GM19463 (cell line): Measurements from ENCODE around the gene TPRN.

Experiments
- ATAC-seq: cut with Tn5 transposase; IDR thresholded peaks from one replicate; pipeline ENCODE4 v1.9.1; 2021; ENCODE audit warnings: mild to moderate bottlenecking, moderate library complexity; ENCODE audit not compliant: unreplicated experiment

Gene TPRN

DNA sequence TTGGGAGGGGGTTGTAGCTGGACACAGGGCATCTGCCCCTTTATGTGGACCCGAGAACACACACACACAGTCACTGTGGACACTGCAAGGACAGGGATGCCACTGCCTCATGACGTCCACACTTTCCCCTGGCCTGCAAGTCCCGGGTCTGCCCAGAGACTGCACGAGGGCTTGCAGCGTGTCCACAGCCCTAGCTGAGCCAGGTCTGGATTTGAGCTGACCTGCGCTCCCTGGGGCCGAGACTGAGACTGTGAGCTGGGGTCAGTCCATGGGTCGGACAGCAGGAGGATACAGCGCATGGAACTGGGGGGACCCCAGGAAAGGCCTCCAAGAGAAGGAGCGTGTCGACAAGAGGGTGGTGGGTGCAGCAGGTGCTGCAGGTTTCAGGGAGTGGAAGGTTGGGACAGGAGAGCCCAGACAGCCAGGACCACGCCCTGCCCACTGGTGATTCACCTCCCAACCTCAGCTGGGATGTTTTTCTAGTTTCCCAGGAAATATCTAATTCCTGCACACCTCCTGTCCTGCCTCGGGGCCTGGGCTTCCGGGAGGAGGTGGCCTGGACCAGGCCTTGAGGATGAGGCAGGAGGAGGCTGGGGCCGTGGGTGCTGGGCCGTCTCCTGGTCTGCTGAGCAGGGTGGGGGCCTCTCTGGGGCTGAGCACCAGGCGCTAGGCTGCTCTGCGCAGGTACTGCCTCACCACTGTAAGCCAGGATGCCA lies 26.0 kb upstream of the TPRN start:
- no peak for ATAC-seq

DNA sequence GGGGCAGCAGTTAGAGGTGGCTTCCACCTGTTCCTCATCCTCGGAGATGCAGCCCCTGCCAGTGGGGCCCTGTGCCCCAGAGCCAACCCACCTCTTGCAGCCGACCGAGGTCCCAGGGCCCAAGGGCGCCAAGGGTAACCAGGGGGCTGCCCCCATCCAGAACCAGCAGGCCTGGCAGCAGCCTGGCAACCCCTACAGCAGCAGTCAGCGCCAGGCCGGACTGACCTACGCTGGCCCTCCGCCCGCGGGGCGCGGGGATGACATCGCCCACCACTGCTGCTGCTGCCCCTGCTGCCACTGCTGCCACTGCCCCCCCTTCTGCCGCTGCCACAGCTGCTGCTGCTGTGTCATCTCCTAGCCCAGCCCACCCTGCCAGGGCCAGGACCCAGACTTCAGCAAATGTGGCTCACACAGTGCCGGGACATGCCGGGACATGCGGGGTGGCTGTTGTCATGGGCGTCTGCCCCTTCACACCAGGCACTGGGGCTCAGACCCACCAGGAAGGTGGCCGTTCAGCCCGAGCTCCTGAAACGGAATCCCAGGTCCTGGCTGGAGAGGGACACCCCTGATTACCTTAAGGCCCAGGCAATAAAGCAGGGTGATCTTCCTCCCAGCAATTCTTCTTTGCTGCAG lies 25.3 kb upstream of the TPRN start:
- no peak for ATAC-seq

DNA sequence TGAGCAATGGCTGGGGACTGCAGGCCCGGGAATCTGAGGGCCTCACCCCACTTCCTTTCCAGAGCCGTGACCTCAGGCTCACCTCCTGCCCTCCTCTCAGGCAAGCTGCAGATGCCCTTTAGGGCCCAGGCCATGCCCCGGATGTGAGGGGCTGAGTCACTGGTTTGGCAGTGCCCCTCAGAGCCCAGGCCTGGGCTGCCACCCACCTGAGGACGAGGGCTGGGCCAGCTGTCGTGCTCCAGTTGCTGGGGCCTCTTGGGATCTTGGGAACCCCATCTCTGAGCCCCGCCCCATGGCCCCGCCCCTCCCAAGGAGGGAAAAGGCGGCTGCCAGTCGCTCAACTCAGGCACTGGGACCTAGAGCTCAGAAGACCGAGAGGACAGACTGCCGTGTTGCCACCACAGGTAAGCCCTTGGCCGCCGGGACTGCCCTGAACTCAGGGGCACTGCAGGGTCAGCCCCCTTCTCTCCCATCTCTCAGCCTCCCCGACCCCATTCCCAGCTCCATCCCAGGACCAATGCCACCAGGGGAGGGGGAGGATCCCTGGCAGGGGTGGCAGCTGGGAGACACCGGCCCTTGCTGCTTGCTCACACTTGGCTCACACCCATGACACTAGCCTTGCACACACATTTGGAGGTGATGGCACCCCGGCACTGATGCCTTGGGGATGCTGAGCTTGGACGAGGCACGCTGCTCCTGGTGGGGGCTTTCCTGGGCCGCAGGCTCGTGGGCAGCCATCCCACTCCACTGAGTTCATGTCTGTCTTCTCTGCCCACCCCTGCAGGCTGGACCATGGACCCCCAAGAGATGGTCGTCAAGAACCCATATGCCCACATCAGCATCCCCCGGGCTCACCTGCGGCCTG lies 24.5 kb upstream of the TPRN start, which contains the start of gene CYSRT1:
TSS of gene CYSRT1 (plus strand) at position 345 of the 865 bp plus-strand sequence. CDS start at position 793, 448 bp downstream.
- no peak for ATAC-seq

GRCh38 chr9:137223078-137223970 lies 22.8 kb upstream of the TPRN start:
- ATAC-seq = peak; percentile 65

- no peak for ATAC-seq
These were observed 21.9 kb upstream of the TPRN start, which contains the start of gene RNF208 for GRCh38 chr9:137222190-137223077. Gene RNF208 (minus strand): TSS chr9:137222240. CDS start chr9:137221212, 1,028 bp downstream.

DNA sequence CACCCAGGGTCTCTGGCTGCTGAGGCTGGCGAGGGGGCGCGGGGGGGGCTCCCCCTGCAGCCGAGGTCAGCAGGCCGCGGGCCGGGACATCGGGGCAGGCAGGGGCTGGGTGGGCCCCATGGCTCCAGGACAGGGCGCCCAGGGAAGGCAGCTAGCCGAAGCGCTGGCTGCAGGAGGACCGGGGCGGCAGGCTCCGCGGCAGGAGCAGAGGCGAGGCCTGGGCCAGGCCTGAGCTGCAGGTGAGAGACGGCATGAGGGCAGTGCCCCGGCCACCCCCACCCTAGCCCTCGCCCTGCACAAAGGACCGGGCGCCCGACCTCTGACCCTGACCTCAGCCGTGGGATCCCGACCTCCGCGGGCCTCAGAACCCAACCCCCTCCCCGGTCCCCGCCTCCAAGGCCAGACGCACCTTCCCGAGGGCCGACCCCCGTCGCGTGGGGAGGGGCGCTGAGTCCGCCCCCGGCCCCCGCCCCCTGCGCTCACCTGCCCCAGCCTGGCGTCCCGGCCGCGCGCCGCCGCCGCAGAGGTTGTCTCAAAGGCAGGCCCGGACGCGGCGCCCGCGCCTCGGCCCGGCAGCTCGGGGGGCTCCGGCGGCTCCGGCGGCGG lies 21.1 kb upstream of the TPRN start:
- no peak for ATAC-seq

GRCh38 chr9:137221095-137221505 lies 20.6 kb upstream of the TPRN start:
- no peak for ATAC-seq

GRCh38 chr9:137220317-137221094 lies 20.0 kb upstream of the TPRN start:
- no peak for ATAC-seq

DNA sequence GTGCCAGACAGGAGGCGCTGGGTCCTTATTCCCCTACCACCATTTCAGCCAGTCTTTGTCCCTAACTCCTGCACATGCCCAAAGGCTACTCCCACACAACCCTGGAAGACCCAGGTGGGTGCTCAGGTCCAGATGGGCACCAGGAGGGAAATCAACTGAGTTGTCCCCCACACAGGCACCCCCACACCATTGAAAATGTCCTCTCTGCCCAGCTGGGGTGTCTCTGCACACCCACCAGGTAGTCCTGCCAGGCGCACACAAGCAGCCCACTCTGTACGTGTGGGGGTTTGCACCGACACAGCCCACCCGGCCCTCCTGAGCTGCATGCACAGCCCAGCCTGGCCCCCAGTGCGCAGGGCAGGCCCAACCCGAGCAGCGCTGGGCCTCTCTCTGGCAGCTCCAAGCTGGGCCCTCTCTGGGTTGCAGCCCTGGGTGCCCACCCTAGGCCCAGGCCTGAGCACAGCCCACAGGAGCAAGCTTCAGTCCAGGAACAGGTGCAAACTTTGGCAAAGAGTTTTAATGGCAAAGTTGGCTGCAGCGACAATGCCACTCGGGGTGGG lies 19.3 kb upstream of the TPRN start:
- no peak for ATAC-seq

DNA sequence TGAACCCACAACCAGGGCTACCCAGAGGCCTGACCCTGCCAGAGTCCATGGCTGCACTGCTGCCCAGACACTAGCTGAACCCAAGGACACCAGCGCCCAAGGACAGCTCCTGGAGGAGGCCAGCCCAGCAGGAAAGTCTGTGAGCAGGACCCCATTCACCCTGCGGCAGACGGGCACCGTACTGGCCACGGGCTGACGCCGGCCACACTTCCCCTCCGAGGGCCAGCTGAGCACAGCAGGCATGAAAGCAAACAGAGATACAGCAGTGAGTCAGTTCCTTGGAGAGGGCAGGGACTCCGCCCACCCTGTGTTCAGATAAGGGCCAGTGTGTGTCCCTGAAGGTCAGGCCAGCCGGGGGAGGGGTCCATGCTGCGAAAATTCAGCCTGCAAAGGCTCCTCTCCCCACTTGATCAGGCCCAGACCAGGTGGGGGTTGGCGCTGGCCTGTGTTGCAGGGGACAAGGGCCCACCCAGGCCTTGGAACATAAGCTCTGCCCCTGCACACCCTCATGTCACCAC lies 18.3 kb upstream of the TPRN start:
- ATAC-seq = no peak

DNA sequence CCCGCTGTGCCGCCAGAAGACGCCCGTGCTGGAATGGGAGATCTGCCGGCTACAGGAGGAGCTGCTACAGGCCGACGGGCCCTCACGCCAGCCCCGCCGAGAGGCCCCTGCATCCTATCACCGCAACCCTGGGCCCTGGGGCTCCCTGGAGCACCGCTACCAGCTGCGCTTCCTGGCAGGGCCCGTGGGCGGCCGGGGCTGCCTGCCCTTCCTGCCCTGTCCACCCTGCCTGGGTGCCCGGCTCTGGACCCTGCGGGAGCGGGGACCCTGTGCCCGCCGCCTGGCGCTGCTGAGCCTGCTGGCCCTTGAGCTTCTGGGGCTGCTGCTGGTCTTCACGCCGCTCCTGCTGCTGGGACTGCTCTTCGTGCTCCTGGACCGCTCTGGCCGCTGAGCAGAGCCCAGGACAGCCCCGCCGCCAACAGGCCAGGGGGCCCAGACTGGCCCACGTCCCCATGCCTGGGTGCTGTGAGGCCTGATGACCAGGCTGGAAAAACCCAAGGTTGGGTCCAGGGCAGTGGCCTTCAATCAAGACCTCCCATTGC lies 17.7 kb upstream of the TPRN start:
- no peak for ATAC-seq

DNA sequence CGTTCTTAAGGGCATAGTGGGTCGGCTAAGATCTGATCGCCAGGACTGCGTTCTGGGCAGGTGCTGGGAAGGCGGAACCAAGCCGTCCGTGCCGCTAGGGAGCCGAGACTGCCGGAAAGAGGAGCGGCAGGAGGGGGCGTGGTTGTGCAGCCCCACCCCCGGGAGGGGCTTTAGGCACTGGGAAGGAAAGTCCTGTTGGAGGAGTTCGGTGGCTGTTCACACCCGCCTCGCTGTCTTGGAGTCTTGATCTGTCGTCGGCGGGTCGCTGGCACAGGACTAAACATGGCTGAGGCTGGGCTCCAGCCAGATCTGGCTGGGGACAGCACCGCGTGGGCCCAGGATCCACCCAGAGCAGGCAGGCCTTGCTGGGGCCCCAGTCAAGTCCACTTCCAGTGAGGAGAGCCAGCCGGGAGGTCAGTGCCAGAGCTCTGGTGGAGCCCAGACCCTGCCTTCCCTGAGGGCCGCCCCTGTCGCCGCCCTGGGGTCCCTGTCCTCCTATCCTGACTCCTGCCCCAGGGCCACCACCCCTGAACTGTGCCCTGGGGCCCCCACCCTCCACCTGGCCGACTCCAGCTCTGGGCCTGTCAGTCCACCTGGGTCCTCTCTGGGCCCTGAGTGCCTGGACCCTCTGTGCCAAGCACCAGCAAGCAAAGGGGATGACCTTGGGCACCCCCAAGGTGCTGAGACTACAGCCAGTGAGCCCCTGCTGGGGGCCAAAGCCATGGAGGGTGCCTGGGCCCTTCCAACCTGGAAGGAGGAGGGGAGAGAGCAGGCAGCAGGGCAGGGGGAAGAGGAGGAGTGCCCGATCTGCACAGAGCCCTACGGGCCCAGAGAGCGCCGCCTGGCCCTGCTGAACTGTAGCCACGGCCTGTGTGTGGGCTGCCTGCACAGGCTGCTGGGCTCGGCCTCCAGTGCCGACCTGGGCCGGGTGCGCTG lies 17.0 kb upstream of the TPRN start:
- ATAC-seq = no peak

- ATAC-seq = no peak
These were observed 15.8 kb upstream of the TPRN start for GRCh38 chr9:137216188-137216965.

- ATAC-seq = no peak
These were observed 14.8 kb upstream of the TPRN start for GRCh38 chr9:137215196-137215986.

GRCh38 chr9:137214620-137215019 lies 14.1 kb upstream of the TPRN start:
- no peak for ATAC-seq
